ENCODE measurements around the gene MTAP. TPM values are rescaled to one million over a fixed set of nuclear protein-coding genes. Genes with fewer than 3 reads are reported as not detected.

The MTAP gene
- total and polyA plus RNA-seq, 2 of the 13 experiments (the other 11 are each of a cell fraction or from before 2014, with no cell fraction given), result 16.7 to 51.2 TPM

DNA sequence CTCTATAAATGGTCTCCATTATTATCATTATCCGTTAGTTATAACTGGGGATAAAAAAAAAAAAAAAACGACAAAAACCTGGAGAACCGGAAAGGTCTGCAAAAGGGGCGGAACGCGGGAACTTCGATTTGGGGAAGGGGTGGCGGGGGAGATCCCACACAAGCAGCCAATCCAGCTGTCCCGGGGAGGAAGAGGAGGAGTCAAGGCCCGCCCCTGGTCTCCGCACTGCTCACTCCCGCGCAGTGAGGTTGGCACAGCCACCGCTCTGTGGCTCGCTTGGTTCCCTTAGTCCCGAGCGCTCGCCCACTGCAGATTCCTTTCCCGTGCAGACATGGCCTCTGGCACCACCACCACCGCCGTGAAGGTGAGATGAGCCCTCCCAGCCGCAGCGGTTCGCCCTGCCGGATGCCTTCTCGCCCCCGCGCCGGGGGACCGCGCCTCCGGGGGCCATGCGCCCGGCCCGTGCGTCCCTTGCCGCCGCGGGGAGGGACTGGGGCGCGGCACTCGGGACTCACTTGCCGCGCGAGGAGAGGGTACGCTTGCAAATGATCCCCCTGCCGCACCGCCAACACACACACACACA is at the start of gene MTAP (continued):
- TF ChIP-seq, protein P1, sequence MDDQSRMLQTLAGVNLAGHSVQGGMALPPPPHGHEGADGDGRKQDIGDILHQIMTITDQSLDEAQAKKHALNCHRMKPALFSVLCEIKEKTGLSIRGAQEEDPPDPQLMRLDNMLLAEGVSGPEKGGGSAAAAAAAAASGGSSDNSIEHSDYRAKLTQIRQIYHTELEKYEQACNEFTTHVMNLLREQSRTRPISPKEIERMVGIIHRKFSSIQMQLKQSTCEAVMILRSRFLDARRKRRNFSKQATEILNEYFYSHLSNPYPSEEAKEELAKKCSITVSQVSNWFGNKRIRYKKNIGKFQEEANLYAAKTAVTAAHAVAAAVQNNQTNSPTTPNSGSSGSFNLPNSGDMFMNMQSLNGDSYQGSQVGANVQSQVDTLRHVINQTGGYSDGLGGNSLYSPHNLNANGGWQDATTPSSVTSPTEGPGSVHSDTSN (CRISPR knock-in tag; IDR thresholded peaks at IDR 0.05; ENCODE audit: borderline replicate concordance), result no peak; the same call in 1 of the 2 replicates
- TF ChIP-seq SNRNP70 (IDR thresholded peaks at IDR 0.05; ENCODE audit: low read depth, low read length) (no peak), ZC3H4 (CRISPR knock-in tag; IDR thresholded peaks at IDR 0.05; ENCODE audit: borderline replicate concordance) (no peak), TBP (CRISPR knock-in tag; IDR thresholded peaks at IDR 0.05) (no peak), SKI (IDR thresholded peaks at IDR 0.05; ENCODE audit: partially characterized antibody) (no peak), ZNF121 (CRISPR knock-in tag; IDR thresholded peaks at IDR 0.05) (no peak), SP140L (CRISPR knock-in tag; IDR thresholded peaks at IDR 0.05; ENCODE audit: borderline replicate concordance) (no peak), ZNF468 (CRISPR knock-in tag; IDR thresholded peaks at IDR 0.05) (0 out of 2 replicates have a peak, but pooled peaks have one; percentile 42), ZNF138 (CRISPR knock-in tag; IDR thresholded peaks at IDR 0.05; ENCODE audit: low read depth) (no peak), NONO (IDR thresholded peaks at IDR 0.05) (no peak), NONO (CRISPR knock-in tag; conservative IDR thresholded peaks at IDR 0.05) (peak; percentile 63), IRX3 (CRISPR knock-in tag; IDR thresholded peaks at IDR 0.05; ENCODE audit: borderline replicate concordance, low read depth) (no peak), FOXP4 (CRISPR knock-in tag; IDR thresholded peaks at IDR 0.05) (no peak), HMGA1 (CRISPR knock-in tag; conservative IDR thresholded peaks at IDR 0.05) (no peak), ZNF619 (CRISPR knock-in tag; IDR thresholded peaks at IDR 0.05) (0 out of 2 replicates have a peak, but pooled peaks have one; percentile 12), HNF4A (CRISPR knock-in tag; IDR thresholded peaks at IDR 0.05) (no peak), RARA (CRISPR knock-in tag; IDR thresholded peaks at IDR 0.05) (no peak; the same call in 1 of the 2 replicates), ZFAT (CRISPR knock-in tag; conservative IDR thresholded peaks at IDR 0.05) (no peak), NFE2 (CRISPR knock-in tag; IDR thresholded peaks at IDR 0.05) (no peak)
- TF ChIP-seq, protein P2, sequence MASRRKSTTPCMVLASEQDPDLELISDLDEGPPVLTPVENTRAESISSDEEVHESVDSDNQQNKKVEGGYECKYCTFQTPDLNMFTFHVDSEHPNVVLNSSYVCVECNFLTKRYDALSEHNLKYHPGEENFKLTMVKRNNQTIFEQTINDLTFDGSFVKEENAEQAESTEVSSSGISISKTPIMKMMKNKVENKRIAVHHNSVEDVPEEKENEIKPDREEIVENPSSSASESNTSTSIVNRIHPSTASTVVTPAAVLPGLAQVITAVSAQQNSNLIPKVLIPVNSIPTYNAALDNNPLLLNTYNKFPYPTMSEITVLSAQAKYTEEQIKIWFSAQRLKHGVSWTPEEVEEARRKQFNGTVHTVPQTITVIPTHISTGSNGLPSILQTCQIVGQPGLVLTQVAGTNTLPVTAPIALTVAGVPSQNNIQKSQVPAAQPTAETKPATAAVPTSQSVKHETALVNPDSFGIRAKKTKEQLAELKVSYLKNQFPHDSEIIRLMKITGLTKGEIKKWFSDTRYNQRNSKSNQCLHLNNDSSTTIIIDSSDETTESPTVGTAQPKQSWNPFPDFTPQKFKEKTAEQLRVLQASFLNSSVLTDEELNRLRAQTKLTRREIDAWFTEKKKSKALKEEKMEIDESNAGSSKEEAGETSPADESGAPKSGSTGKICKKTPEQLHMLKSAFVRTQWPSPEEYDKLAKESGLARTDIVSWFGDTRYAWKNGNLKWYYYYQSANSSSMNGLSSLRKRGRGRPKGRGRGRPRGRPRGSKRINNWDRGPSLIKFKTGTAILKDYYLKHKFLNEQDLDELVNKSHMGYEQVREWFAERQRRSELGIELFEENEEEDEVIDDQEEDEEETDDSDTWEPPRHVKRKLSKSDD (CRISPR knock-in tag; IDR thresholded peaks at IDR 0.05; ENCODE audit: low read depth), result peak; percentile 67; the same call in 1 of the 2 replicates
